ENCODE measurements around the gene AMOT. TPM values are rescaled to one million over a fixed set of nuclear protein-coding genes. Genes with fewer than 3 reads are reported as not detected.

The AMOT gene
- total RNA-seq, 1 donor from 2014 or later: 3.8 TPM

DNA sequence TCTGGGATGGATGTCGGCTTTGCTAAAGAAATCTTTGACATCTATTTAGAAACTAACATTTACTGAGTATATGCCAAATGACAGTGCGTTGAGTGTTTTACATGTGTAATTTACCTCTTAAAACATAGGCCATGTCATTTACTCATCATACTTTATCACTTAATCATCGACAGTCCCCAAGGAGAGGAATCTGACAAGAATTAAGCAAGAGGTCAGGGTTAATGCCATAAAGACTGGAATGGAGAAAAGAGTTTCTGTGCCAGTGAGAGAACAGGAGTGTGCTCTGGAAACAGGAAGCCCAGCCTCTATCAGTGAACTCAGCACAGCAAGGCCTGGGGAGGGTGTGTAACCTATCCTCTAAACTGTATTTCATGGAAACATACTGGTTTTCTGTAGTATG lies 28.0 kb upstream of the AMOT start:
- Histone ChIP-seq H3F3A (ENCODE audit: low read depth) (no peaks in the 10 kb centered on the region), H4K20me1 (ENCODE audit: low read depth) (no peaks in the 10 kb centered on the region), H3K36me3 (no peaks in the 10 kb centered on the region), H3K9ac (no peak overlapping the region), H3K4me3 (no peak overlapping the region), H2AFZ (replicated peaks) (no peak overlapping the region), H3K27me3 (no peaks in the 10 kb centered on the region), H3K27ac (no peak overlapping the region), H3K9me3 (ENCODE audit: low read depth) (no peaks in the 10 kb centered on the region), H3K4me1 (no peaks in the 10 kb centered on the region), H3K4me2 (no peak overlapping the region), H3K79me2 (ENCODE audit: low read depth) (no peaks in the 10 kb centered on the region)
- DNase-seq (ENCODE audit: low spot score): no peak
- no peaks in the 10 kb centered on the region for H3K9me3 Mint-ChIP-seq
- H3K4me3 Mint-ChIP-seq: no peak overlapping the region
- no peak overlapping the region for H3K27ac Mint-ChIP-seq
- TF ChIP-seq EZH2 (IDR thresholded peaks at IDR 0.05): no peak
- no peak for TF ChIP-seq EZH2phosphoT487 (IDR thresholded peaks at IDR 0.05)
- TF ChIP-seq, protein P1, sequence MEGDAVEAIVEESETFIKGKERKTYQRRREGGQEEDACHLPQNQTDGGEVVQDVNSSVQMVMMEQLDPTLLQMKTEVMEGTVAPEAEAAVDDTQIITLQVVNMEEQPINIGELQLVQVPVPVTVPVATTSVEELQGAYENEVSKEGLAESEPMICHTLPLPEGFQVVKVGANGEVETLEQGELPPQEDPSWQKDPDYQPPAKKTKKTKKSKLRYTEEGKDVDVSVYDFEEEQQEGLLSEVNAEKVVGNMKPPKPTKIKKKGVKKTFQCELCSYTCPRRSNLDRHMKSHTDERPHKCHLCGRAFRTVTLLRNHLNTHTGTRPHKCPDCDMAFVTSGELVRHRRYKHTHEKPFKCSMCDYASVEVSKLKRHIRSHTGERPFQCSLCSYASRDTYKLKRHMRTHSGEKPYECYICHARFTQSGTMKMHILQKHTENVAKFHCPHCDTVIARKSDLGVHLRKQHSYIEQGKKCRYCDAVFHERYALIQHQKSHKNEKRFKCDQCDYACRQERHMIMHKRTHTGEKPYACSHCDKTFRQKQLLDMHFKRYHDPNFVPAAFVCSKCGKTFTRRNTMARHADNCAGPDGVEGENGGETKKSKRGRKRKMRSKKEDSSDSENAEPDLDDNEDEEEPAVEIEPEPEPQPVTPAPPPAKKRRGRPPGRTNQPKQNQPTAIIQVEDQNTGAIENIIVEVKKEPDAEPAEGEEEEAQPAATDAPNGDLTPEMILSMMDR (IDR thresholded peaks at IDR 0.05): no peak
- no peaks in the 10 kb centered on the region for H3K27me3 Mint-ChIP-seq (ENCODE audit: insufficient read depth, low read depth)
- H3K4me1 Mint-ChIP-seq: peaks cover 4% of the 10 kb centered on the region
- H3K36me3 Mint-ChIP-seq: no peaks in the 10 kb centered on the region

DNA sequence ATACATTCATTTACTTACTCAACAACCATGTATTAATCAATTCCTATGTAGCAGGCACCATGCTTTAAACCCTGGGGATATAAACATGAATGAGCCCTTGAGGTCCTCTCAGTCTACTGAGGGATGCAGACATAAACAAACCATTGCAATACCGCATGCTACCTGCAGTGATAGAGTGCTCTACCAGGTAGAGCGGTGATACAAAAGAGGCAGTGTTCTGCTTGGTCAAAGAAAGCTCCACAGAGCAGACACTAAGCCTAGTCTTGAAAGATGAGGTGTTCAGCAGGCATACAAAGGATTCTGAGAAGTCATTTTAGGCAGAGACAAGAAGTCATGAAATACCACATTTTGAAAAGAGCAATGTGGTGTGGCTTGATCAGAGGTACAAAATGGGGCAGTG lies 26.9 kb upstream of the AMOT start:
- Mint-ChIP-seq H3K9me3 (no peaks in the 10 kb centered on the region), H3K4me3 (no peak overlapping the region), H3K36me3 (no peaks in the 10 kb centered on the region), H3K27me3 (ENCODE audit: insufficient read depth, low read depth) (no peaks in the 10 kb centered on the region), H3K27ac (no peak overlapping the region), H3K4me1 (peaks cover 4% of the 10 kb centered on the region)
- no peaks in the 10 kb centered on the region for H3K79me2 ChIP-seq (ENCODE audit: low read depth)
- no peaks in the 10 kb centered on the region for H3K27me3 ChIP-seq
- H3K9me3 ChIP-seq (ENCODE audit: low read depth): no peaks in the 10 kb centered on the region
- H3F3A ChIP-seq (ENCODE audit: low read depth): no peaks in the 10 kb centered on the region
- no peak overlapping the region for H3K4me2 ChIP-seq
- H2AFZ ChIP-seq (replicated peaks): no peak overlapping the region
- no peaks in the 10 kb centered on the region for H4K20me1 ChIP-seq (ENCODE audit: low read depth)
- no peaks in the 10 kb centered on the region for H3K4me1 ChIP-seq
- no peak overlapping the region for H3K4me3 ChIP-seq
- no peak overlapping the region for H3K27ac ChIP-seq
- H3K9ac ChIP-seq: no peak overlapping the region
- peak; percentile 38 for DNase-seq (ENCODE audit: low spot score)
- no peaks in the 10 kb centered on the region for H3K36me3 ChIP-seq
- TF ChIP-seq, protein P1 (IDR thresholded peaks at IDR 0.05): peak; percentile 37
- no peak for TF ChIP-seq EZH2phosphoT487 (IDR thresholded peaks at IDR 0.05)

DNA sequence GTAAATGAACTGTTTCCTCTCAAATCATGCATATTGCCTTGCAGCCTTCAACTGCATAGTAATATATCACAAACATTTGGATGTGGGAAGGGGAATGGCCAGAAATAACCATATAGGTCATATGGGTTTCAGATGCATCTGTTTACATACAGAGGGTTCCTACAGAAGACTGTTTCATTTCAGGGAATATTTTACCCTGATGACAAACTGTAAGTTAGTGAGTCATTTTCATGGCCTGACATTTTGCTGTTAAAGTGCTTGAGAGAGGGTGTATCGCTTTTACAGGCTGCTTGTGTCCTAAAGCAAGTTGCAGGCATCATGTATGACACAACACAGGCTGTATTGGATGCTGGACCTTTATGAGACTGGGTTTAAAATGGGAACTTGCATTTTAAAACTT lies 25.5 kb upstream of the AMOT start:
- no peak overlapping the region for H3K4me3 Mint-ChIP-seq
- H3K9me3 Mint-ChIP-seq: no peaks in the 10 kb centered on the region

More for the DNA sequence above, 25.5 kb upstream of the AMOT start:
- Histone ChIP-seq H3K9ac (no peak overlapping the region), H3K4me3 (no peak overlapping the region), H4K20me1 (ENCODE audit: low read depth) (no peaks in the 10 kb centered on the region), H3K9me3 (ENCODE audit: low read depth) (no peaks in the 10 kb centered on the region), H3K4me1 (no peaks in the 10 kb centered on the region), H2AFZ (replicated peaks) (no peak overlapping the region), H3K27me3 (no peaks in the 10 kb centered on the region), H3K27ac (no peak overlapping the region), H3K79me2 (ENCODE audit: low read depth) (no peaks in the 10 kb centered on the region), H3K4me2 (no peak overlapping the region), H3F3A (ENCODE audit: low read depth) (no peaks in the 10 kb centered on the region), H3K36me3 (no peaks in the 10 kb centered on the region)
- TF ChIP-seq EZH2phosphoT487 (IDR thresholded peaks at IDR 0.05) (no peak), EZH2 (IDR thresholded peaks at IDR 0.05) (no peak)
- TF ChIP-seq, protein P1 (IDR thresholded peaks at IDR 0.05): no peak
- H3K27me3 Mint-ChIP-seq (ENCODE audit: insufficient read depth, low read depth): no peaks in the 10 kb centered on the region
- peaks cover 4% of the 10 kb centered on the region for H3K4me1 Mint-ChIP-seq
- DNase-seq (ENCODE audit: low spot score): no peak
- H3K27ac Mint-ChIP-seq: no peak overlapping the region
- H3K36me3 Mint-ChIP-seq: no peaks in the 10 kb centered on the region

Data from neural progenitor cell (in vitro differentiated cells).